GM19099 (cell line): ENCODE results near the gene HS1BP3.

Experiments used
- POLR2A ChIP-seq: IDR thresholded peaks from 3 replicates; pipeline ENCODE4 v1.6.1; 2011; ENCODE audit warnings: low read depth; ENCODE audit not compliant: insufficient read length; ENCODE audit errors: extremely low read depth

Gene HS1BP3

GRCh38 chr2:20635113-20635510 is 15.8 kb downstream of the HS1BP3 start:
- TF ChIP-seq POLR2A = no peak

GRCh38 chr2:20634507-20635112 is 16.3 kb downstream of the HS1BP3 start:
- no peak for TF ChIP-seq POLR2A

- no peak for TF ChIP-seq POLR2A
Measured at GRCh38 chr2:20633794-20634506, 16.9 kb downstream of the HS1BP3 start.

- no peak for TF ChIP-seq POLR2A
Measured at GRCh38 chr2:20633001-20633400, 17.9 kb downstream of the HS1BP3 start.

- no peak for TF ChIP-seq POLR2A
Measured at GRCh38 chr2:20632446-20632990, 18.4 kb downstream of the HS1BP3 start.

GRCh38 chr2:20631617-20632307 is 19.1 kb downstream of the HS1BP3 start:
- no peak for TF ChIP-seq POLR2A

- no peak for TF ChIP-seq POLR2A
Measured at GRCh38 chr2:20630967-20631366, 19.9 kb downstream of the HS1BP3 start.

- no peak for TF ChIP-seq POLR2A
Measured at GRCh38 chr2:20629581-20630171, 21.2 kb downstream of the HS1BP3 start.

GRCh38 chr2:20629181-20629580 is 21.7 kb downstream of the HS1BP3 start:
- TF ChIP-seq POLR2A = no peak

- TF ChIP-seq POLR2A = no peak
Measured at GRCh38 chr2:20627712-20628380, 23.1 kb downstream of the HS1BP3 start.

- TF ChIP-seq POLR2A = no peak
Measured at GRCh38 chr2:20626698-20627513, 24.0 kb downstream of the HS1BP3 start.

- TF ChIP-seq POLR2A = no peak
Measured at GRCh38 chr2:20626392-20626697, 24.6 kb downstream of the HS1BP3 start.

- TF ChIP-seq POLR2A = no peak
Measured at GRCh38 chr2:20625491-20626391, 25.2 kb downstream of the HS1BP3 start.
